Mucosa of descending colon (tissue), 3 donors: ENCODE results near the gene SCN1A. TPM values are rescaled to one million over a fixed set of nuclear protein-coding genes. Genes with fewer than 3 reads are reported as not detected.
"Not testable (repeated sequence)": the region's sequence is repeated elsewhere in the genome, so short reads cannot be mapped to it uniquely, and the experiment has no call there.

Source experiments
- ATAC-seq: fragments of 200-7000 bp; cut with Tn5 transposase; one replicate; pipeline ENCODE4 v1.9.1; 2020; ENCODE audit warnings: mild to moderate bottlenecking, moderate library complexity
- DNase-seq, 3 donors: peaks; one replicate each; pipeline ENCODE4 v3.0.0-alpha.2; 2020
- H3K36me3 ChIP-seq: fragments of 200-600 bp; one replicate; pipeline ENCODE4 v1.8.0; 2021; ENCODE audit warnings: low read depth, mild to moderate bottlenecking
- H3K4me1 ChIP-seq: fragments of 200-600 bp; one replicate; pipeline ENCODE4 v1.8.0; 2021; ENCODE audit warnings: low read depth, mild to moderate bottlenecking
- H3K4me3 ChIP-seq: fragments of 200-600 bp; one replicate; pipeline ENCODE4 v1.8.0; 2021; ENCODE audit warnings: mild to moderate bottlenecking
- H3K9me3 ChIP-seq: fragments of 200-600 bp; one replicate; pipeline ENCODE4 v1.8.0; 2021; ENCODE audit warnings: mild to moderate bottlenecking
- intact Hi-C, 2 donors: fragments of 100-400 bp; cut with DNase I in 1 of 2; cut with micrococcal nuclease in 1 of 2; formaldehyde crosslinking; loops; one replicate each; pipeline versions ENCODE4 v1.11.0 to v1.11.1; 2022; cut with DNase I, micrococcal nuclease
- total RNA-seq, 3 donors: library from RNA; stranded (reverse); fragmentation: NEBNext Ultra II Directional in 2 of 3; extraction: Animal tissue kit (Norgen Biotek cat#: 25700) in 2 of 3; gene quantifications; one replicate each; pipeline versions ENCODE4 v1.2.1 to v1.2.4, GENCODE V29; 2021 to 2023
- TF ChIP-seq, protein P1 (sequence below): fragments of 200-600 bp; IDR thresholded peaks from one replicate; pipeline ENCODE4 v1.8.0; 2022; ENCODE audit warnings: antibody characterized with exemption, mild to moderate bottlenecking
- donor health status: DM: no; HTN: no; CAD: no; lungs with moderate emphysema.
- donor health status: DM: no; HTN: no; CAD: no.
- donor health status: DM: no; HTN: yes; CAD: no.

Gene SCN1A
- total RNA-seq, 3 donors from 2014 or later, result 0.82 TPM; not detected in 2

DNA sequence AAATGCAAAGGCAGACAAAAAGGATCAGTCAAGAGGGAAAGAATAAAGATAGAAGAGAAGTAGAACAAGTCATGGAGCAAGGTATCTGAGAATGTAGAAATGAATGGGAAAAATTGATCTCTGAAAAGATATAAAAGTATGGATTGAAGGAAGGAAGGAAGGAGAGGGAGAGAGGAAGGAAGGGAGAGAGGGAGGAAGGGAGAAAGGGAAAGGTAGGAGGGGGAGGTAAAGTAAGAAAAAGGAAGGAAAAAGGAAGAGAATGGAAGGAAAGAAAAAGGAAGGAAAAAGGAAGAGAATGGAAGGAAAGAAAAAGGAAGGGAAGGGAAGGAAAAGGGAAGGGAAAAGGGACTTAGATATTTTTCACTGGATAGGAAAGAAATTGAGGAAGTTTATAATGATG lies 142.7 kb downstream of the SCN1A start:
- DNase-seq, result no peak

DNA sequence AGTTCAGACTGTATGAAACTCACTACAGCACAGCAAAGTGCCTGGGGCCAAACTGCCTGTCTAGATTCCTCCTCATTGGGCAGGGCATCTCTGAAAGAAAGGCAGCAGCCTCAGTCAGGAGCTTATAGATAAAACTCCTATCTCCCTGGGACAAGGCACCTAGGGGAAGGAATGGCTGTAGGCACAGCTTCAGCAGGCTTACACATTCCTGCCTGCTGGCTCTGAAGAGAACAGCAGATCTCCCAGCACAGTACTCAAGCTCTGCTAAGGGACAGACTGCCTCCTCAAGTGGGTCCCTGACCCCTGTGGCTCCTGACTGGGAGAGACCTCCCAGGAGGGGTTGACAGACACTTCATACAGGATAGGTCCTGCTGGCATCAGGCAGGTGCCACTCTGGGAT lies 155.7 kb downstream of the SCN1A start:
- H3K9me3 ChIP-seq, H3K36me3 ChIP-seq, intact Hi-C loops, ATAC-seq, DNase-seq, H3K4me1 ChIP-seq, H3K4me3 ChIP-seq: not testable (repeated sequence)

More for the DNA sequence above, 142.7 kb downstream of the SCN1A start:
- Histone ChIP-seq H3K9me3 (no peaks in the 10 kb centered on the region), H3K4me1 (no peaks in the 10 kb centered on the region), H3K36me3 (no peaks in the 10 kb centered on the region), H3K4me3 (no peak overlapping the region)
- intact Hi-C loops, result no loop called here
- ATAC-seq, result no peak
- TF ChIP-seq, protein P1, sequence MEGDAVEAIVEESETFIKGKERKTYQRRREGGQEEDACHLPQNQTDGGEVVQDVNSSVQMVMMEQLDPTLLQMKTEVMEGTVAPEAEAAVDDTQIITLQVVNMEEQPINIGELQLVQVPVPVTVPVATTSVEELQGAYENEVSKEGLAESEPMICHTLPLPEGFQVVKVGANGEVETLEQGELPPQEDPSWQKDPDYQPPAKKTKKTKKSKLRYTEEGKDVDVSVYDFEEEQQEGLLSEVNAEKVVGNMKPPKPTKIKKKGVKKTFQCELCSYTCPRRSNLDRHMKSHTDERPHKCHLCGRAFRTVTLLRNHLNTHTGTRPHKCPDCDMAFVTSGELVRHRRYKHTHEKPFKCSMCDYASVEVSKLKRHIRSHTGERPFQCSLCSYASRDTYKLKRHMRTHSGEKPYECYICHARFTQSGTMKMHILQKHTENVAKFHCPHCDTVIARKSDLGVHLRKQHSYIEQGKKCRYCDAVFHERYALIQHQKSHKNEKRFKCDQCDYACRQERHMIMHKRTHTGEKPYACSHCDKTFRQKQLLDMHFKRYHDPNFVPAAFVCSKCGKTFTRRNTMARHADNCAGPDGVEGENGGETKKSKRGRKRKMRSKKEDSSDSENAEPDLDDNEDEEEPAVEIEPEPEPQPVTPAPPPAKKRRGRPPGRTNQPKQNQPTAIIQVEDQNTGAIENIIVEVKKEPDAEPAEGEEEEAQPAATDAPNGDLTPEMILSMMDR, result no peak

DNA sequence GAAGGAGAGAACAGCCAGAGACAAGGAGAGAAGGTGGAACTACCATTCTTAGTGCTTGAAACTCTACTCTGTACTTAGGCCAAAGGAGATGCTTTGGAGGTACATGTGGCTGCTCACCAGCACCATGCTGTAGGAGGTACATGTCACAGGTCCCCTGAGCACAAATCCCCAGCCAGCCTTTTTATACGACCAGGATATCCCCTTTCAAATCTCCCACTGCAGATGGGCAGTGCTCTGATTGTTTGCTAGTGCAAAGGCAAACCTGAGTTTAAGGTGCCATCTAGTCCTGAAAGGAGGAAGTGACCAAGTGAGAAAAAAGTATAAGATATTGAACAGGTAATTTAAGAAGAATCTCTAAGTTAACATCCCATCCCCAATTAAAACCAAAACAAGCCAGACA lies 157.2 kb downstream of the SCN1A start:
- ATAC-seq (no peak), DNase-seq (no peak)
- TF ChIP-seq, protein P1, result no peak
- no peaks in the 10 kb centered on the region for H3K9me3 ChIP-seq
- no peaks in the 10 kb centered on the region for H3K36me3 ChIP-seq
- intact Hi-C loops, result no loop called here
- H3K4me1 ChIP-seq, result no peaks in the 10 kb centered on the region
- H3K4me3 ChIP-seq, result no peak overlapping the region

GRCh38 chr2:165969227-165969626 lies 158.6 kb downstream of the SCN1A start:
- Histone ChIP-seq H3K9me3 (no peaks in the 10 kb centered on the region), H3K4me1 (no peaks in the 10 kb centered on the region), H3K4me3 (no peak overlapping the region), H3K36me3 (no peaks in the 10 kb centered on the region)
- DNase-seq (no peak), ATAC-seq (no peak)
- TF ChIP-seq, protein P1, result no peak
- intact Hi-C loops, result no loop called here

GRCh38 chr2:165967746-165968145 lies 160.1 kb downstream of the SCN1A start:
- ATAC-seq, result no peak
- TF ChIP-seq, protein P1, result no peak
- Histone ChIP-seq H3K36me3 (no peaks in the 10 kb centered on the region), H3K9me3 (no peaks in the 10 kb centered on the region), H3K4me1 (no peaks in the 10 kb centered on the region), H3K4me3 (no peak overlapping the region)
- intact Hi-C loops, result no loop called here
- no peak for DNase-seq

DNA sequence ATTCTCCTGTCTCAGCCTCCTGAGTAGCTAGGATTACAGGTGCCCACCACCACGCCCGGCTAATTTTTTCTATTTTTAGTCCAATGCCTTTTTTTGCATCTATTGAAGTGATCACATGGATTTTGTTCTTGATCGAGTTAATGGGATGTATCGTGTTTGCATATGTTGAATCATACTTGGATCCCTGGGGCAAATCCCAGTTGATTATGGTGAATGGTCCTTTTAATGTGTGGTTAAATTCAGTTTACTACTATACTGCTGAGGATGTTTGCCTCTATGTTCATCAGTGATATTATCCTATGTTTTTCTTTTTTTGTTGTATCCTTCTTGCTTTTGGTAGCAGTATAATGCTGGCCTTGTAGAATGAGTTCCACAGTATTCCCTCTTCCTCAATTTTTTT lies 166.0 kb downstream of the SCN1A start:
- intact Hi-C loops, result no loop called here
- DNase-seq (no peak), ATAC-seq (no peak)
- no peak overlapping the region for H3K4me3 ChIP-seq
- no peaks in the 10 kb centered on the region for H3K36me3 ChIP-seq
- H3K9me3 ChIP-seq, result no peaks in the 10 kb centered on the region
- TF ChIP-seq, protein P1, result no peak
- H3K4me1 ChIP-seq, result no peaks in the 10 kb centered on the region
